Neutrophil (primary cell): ENCODE measurements around the gene DMD.

Source experiments
- H3K27ac ChIP-seq: fragments of 200-600 bp; sonication (generic); 2 replicates; pipeline ENCODE4 v1.5.1; 2016; ENCODE audit warnings: mild to moderate bottlenecking, moderate library complexity
- H3K27me3 ChIP-seq: fragments of 200-600 bp; sonication (generic); 2 replicates; pipeline ENCODE4 v1.6.0; 2016; ENCODE audit warnings: mild to moderate bottlenecking
- H3K36me3 ChIP-seq: fragments of 200-600 bp; sonication (generic); 2 replicates; pipeline ENCODE4 v1.5.1; 2017
- H3K4me1 ChIP-seq, 2 experiments: fragments of 200-600 bp in 1 of 2; sonication (generic) in 1 of 2; 1 replicate in 1 of 2; 2 replicates in 1 of 2; pipeline versions ENCODE4 v1.5.1 to v1.6.1; 2013 to 2016; ENCODE audit warnings: low read depth in 1 of 2, low read length in 1 of 2, mild to moderate bottlenecking in 1 of 2, moderate library complexity in 1 of 2; ENCODE audit not compliant: control insufficient read depth in 1 of 2, insufficient read depth in 1 of 2
- H3K4me3 ChIP-seq, 2 experiments: fragments of 200-600 bp in 1 of 2; sonication (generic) in 1 of 2; 1 replicate in 1 of 2; 2 replicates in 1 of 2; pipeline ENCODE4 v1.5.1; 2013 to 2016; ENCODE audit warnings: low read depth in 1 of 2, low read length in 1 of 2, mild to moderate bottlenecking in 1 of 2, moderate library complexity in 1 of 2
- H3K9me3 ChIP-seq: fragments of 200-600 bp; sonication (generic); 2 replicates; pipeline ENCODE4 v1.5.1; 2016
- CTCF ChIP-seq: fragments of 200-600 bp; sonication (generic); IDR thresholded peaks from 2 replicates; pipeline ENCODE4 v1.5.1; 2016; ENCODE audit warnings: antibody characterized with exemption

DMD gene

GRCh38 chrX:31147175-31147574 lies 2064.2 kb downstream of the DMD start:
- H3K27ac ChIP-seq, result no peak overlapping the region

GRCh38 chrX:31139961-31140360 lies 2071.4 kb downstream of the DMD start:
- TF ChIP-seq CTCF, result no peak
- Histone ChIP-seq H3K27ac (no peak overlapping the region), H3K9me3 (no peaks in the 10 kb centered on the region)

More at GRCh38 chrX:31147175-31147574, 2064.2 kb downstream of the DMD start:
- Histone ChIP-seq H3K4me1 (no peaks in the 10 kb centered on the region), H3K4me3 (no peak overlapping the region), H3K36me3 (no peaks in the 10 kb centered on the region), H3K27me3 (no peaks in the 10 kb centered on the region), H3K9me3 (no peaks in the 10 kb centered on the region)
- TF ChIP-seq CTCF, result no peak

GRCh38 chrX:31138124-31138523 lies 2073.2 kb downstream of the DMD start:
- no peaks in the 10 kb centered on the region for H3K27me3 ChIP-seq
- H3K4me3 ChIP-seq, result no peak overlapping the region
- H3K27ac ChIP-seq, result no peak overlapping the region
- H3K4me1 ChIP-seq, result no peaks in the 10 kb centered on the region
- TF ChIP-seq CTCF, result no peak
- H3K9me3 ChIP-seq, result no peaks in the 10 kb centered on the region
- no peaks in the 10 kb centered on the region for H3K36me3 ChIP-seq

More at GRCh38 chrX:31139961-31140360, 2071.4 kb downstream of the DMD start:
- Histone ChIP-seq H3K4me1 (no peaks in the 10 kb centered on the region), H3K4me3 (no peak overlapping the region), H3K27me3 (no peaks in the 10 kb centered on the region), H3K36me3 (no peaks in the 10 kb centered on the region)

- no peak overlapping the region for H3K27ac ChIP-seq
- no peaks in the 10 kb centered on the region for H3K9me3 ChIP-seq
- no peaks in the 10 kb centered on the region for H3K36me3 ChIP-seq
- no peak for TF ChIP-seq CTCF
- no peaks in the 10 kb centered on the region for H3K27me3 ChIP-seq
- H3K4me3 ChIP-seq, result no peak overlapping the region
- no peaks in the 10 kb centered on the region for H3K4me1 ChIP-seq
These were observed 2075.2 kb downstream of the DMD start for GRCh38 chrX:31136144-31136611.

- no peaks in the 10 kb centered on the region for H3K4me1 ChIP-seq
- H3K36me3 ChIP-seq, result no peaks in the 10 kb centered on the region
- TF ChIP-seq CTCF, result no peak
- no peaks in the 10 kb centered on the region for H3K9me3 ChIP-seq
- H3K27me3 ChIP-seq, result no peaks in the 10 kb centered on the region
- H3K27ac ChIP-seq, result no peak overlapping the region
- H3K4me3 ChIP-seq, result no peak overlapping the region
These were observed 2078.5 kb downstream of the DMD start for GRCh38 chrX:31132821-31133241.
